Naive thymus-derived CD4-positive, alpha-beta T cell (primary cell): ENCODE data around the gene GSTO2. TPM values are rescaled to one million over a fixed set of nuclear protein-coding genes. Genes with fewer than 3 reads are reported as not detected.

Source experiments
- ATAC-seq: fragments of 150-1000 bp; cut with Tn5 transposase; 2 replicates; pipeline ENCODE4 v1.10.0; 2021; ENCODE audit warnings: mild to moderate bottlenecking, moderate library complexity
- CTCF ChIA-PET: fragments of 350-600 bp; sonication (Branson Sonifier 250); formaldehyde crosslinking; loops from one replicate; lab custom pipeline; 2021; ENCODE audit warnings: antibody characterized with exemption; lab: Charles Lee
- POLR2A ChIA-PET: fragments of 350-600 bp; sonication (Branson Sonifier 250); formaldehyde crosslinking; loops from one replicate; lab custom pipeline; 2021; ENCODE audit warnings: antibody characterized with exemption, inconsistent platforms; lab: Charles Lee
- DNase-seq, 9 donors: peaks; one replicate each; pipeline versions ENCODE4 v3.0.0 to v3.0.0-alpha.2; 2020 to 2022; ENCODE audit warnings: mixed read lengths in 1 of 9
- H3K27ac ChIP-seq: one replicate; pipeline ENCODE4 v1.7.0; 2013; ENCODE audit warnings: mild to moderate bottlenecking, low read depth, low read length, moderate library complexity
- H3K27me3 ChIP-seq, 2 donors: one replicate each; pipeline ENCODE4 v1.7.0; 2013; ENCODE audit warnings: low read length in 2 of 2, mild to moderate bottlenecking in 2 of 2, moderate library complexity in 2 of 2; ENCODE audit not compliant: control insufficient read depth in 2 of 2, insufficient read depth in 2 of 2
- H3K36me3 ChIP-seq, 3 experiments: 1 replicate in 2 of 3; 2 replicates in 1 of 3; pipeline ENCODE4 v1.7.0; 2013; ENCODE audit warnings: low read length in 3 of 3, mild to moderate bottlenecking in 3 of 3, moderate library complexity in 1 of 3; ENCODE audit not compliant: insufficient read depth in 3 of 3, control insufficient read depth in 2 of 3
- H3K4me1 ChIP-seq, 2 donors: one replicate each; pipeline ENCODE4 v1.7.0; 2013; ENCODE audit warnings: low read length in 2 of 2, mild to moderate bottlenecking in 2 of 2, moderate library complexity in 1 of 2; ENCODE audit not compliant: control insufficient read depth in 2 of 2, insufficient read depth in 2 of 2
- H3K4me3 ChIP-seq: 2 replicates; pipeline ENCODE4 v1.7.0; 2013; ENCODE audit warnings: mild to moderate bottlenecking, low read length
- H3K9me3 ChIP-seq, 3 experiments: 1 replicate in 2 of 3; 2 replicates in 1 of 3; pipeline ENCODE4 v1.7.0; 2013; ENCODE audit warnings: low read length in 3 of 3; ENCODE audit not compliant: control insufficient read depth in 2 of 3
- H3K27ac Mint-ChIP-seq, 9 donors: one replicate each; pipeline ENCODE4 v1.8.0; 2020 to 2022; ENCODE audit warnings: mixed read lengths in 9 of 9, mild to moderate bottlenecking in 8 of 9, moderate library complexity in 5 of 9, inconsistent platforms in 2 of 9
- H3K27me3 Mint-ChIP-seq, 5 donors: one replicate each; pipeline ENCODE4 v1.8.0; 2021 to 2022; ENCODE audit warnings: mixed read lengths in 5 of 5, mild to moderate bottlenecking in 1 of 5
- H3K36me3 Mint-ChIP-seq, 5 donors: one replicate each; pipeline ENCODE4 v1.8.0; 2020 to 2022; ENCODE audit warnings: mixed read lengths in 5 of 5, mild to moderate bottlenecking in 3 of 5, inconsistent platforms in 1 of 5
- H3K4me1 Mint-ChIP-seq, 7 donors: one replicate each; pipeline ENCODE4 v1.8.0; 2020 to 2022; ENCODE audit warnings: mixed read lengths in 7 of 7, mild to moderate bottlenecking in 3 of 7, inconsistent platforms in 1 of 7
- H3K4me3 Mint-ChIP-seq, 10 donors: one replicate each; pipeline ENCODE4 v1.8.0; 2020 to 2022; ENCODE audit warnings: mild to moderate bottlenecking in 10 of 10, mixed read lengths in 10 of 10, moderate library complexity in 6 of 10, inconsistent platforms in 2 of 10
- H3K9me3 Mint-ChIP-seq, 11 donors: one replicate each; pipeline ENCODE4 v1.8.0; 2020 to 2022; ENCODE audit warnings: mixed read lengths in 11 of 11, mild to moderate bottlenecking in 4 of 11, inconsistent platforms in 1 of 11, moderate library complexity in 1 of 11
- intact Hi-C, 2 donors: fragments of 100-400 bp; cut with micrococcal nuclease; formaldehyde crosslinking; loops; one replicate each; pipeline ENCODE4 v1.15.1; 2023
- polyA plus RNA-seq, 2 donors: library from polyadenylated mRNA; unstranded; fragments of 300-500 nt; fragmentation: Illumina TruSeq; gene quantifications; one replicate each; pipeline ENCODE4 v1.2.3, GENCODE V29; 2021
- total RNA-seq, 6 experiments: library from RNA in 5 of 6; stranded (reverse) in 5 of 6; gene quantifications; 1 replicate in 5 of 6; 2 replicates in 1 of 6; pipeline ENCODE4 v1.2.3 and lab custom pipeline; 2021 to 2026

GSTO2 gene
- total RNA-seq (1 to 10 TPM; 1.1 to 2.5 (median 1.4) TPM), polyA plus RNA-seq (1 to 10 TPM; 1.0 to 1.3 TPM), total RNA-seq (lab: John Stamatoyannopoulos, UW) (2.6 reads per million, percentile 13 among the genes with 10 or more reads in this experiment)

GRCh38 chr10:104268713-104269645, at the start of gene GSTO2:
TSS of gene GSTO2 (plus strand) at chr10:104269184. CDS start at chr10:104274916, 5,732 bp downstream.
- Mint-ChIP-seq H3K4me1 (peaks cover 25 to 55% (median 49%) of the 10 kb centered on the region in 7 donors), H3K27ac (peak within 1 kb of the TSS; percentile 85 to 98 (median 96)), H3K9me3 (no peaks in the 10 kb centered on the region), H3K27me3 (no peaks in the 10 kb centered on the region), H3K36me3 (peaks cover 10 to 28% (median 25%) of the 10 kb centered on the region in 5 donors), H3K4me3 (peak within 1 kb of the TSS; percentile 87 to 98 (median 94))
- intact Hi-C loops, result loop anchor here (1.0 to 10.0 kb wide), 14 partner anchors 9 to 1624 kb away; partner anchors contain the start of genes CFAP43 (in 2 of the 2), CFAP58 (in 2 of the 2), ITPRIP (in 2 of the 2) and STN1 (in 2 of the 2)
- Histone ChIP-seq H3K4me1 (peaks cover 23 to 25% of the 10 kb centered on the region in 2 donors), H3K9me3 (no peaks in the 10 kb centered on the region), H3K4me3 (peak within 1 kb of the TSS; percentile 77), H3K27me3 (no peaks in the 10 kb centered on the region), H3K27ac (peak within 1 kb of the TSS; percentile 93), H3K36me3 (peaks cover 0 to 16% (median 0%) of the 10 kb centered on the region in 3 experiments)
- ChIA-PET CTCF (interaction anchor here (0.6 to 0.9 kb wide), 2 partner anchors 13 to 83 kb away, joined by 4 to 9 read pairs; no protein-coding TSS in a partner anchor), POLR2A (interaction anchor here (0.7 to 6.6 kb wide), 7 partner anchors 14 to 147 kb away, joined by 3 to 68 read pairs (median 3); partner anchors contain the start of genes CFAP58, GSTO1, ITPRIP and SFR1)
- DNase-seq, result peak; percentile 87 to 99 (median 98)
- peak; percentile 97 for ATAC-seq

DNA sequence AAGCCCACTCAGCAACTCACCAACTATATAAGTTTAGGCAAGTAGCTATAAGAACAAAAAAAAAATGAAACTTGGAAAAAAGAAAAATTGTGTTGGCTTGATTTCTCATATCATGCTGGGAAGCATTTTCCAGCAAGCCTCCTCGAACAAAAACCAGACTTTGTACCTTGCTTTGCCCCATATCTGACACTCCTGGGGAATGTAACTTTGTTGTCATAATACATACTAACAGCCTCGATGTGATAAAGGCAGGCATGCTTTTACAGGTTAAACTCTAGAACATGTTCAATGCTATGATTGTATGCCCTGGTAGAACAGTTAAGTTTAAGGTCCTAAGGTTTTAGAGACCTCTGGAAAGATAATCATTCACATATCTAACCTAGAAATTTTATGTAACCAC, 48.5 kb upstream of the GSTO2 start:
- Histone ChIP-seq H3K4me1 (no peaks in the 10 kb centered on the region), H3K27ac (no peak overlapping the region), H3K9me3 (no peaks in the 10 kb centered on the region), H3K4me3 (no peak overlapping the region), H3K27me3 (peaks cover 0 to 3% of the 10 kb centered on the region in 2 donors), H3K36me3 (no peaks in the 10 kb centered on the region)
- H3K27me3 Mint-ChIP-seq, result peaks cover 5 to 38% (median 22%) of the 10 kb centered on the region in 5 donors
- intact Hi-C loops, result no loop called here
- ATAC-seq (no peak), DNase-seq (no peak)
- no peak overlapping the region for H3K27ac Mint-ChIP-seq
- H3K9me3 Mint-ChIP-seq, result no peaks in the 10 kb centered on the region
- H3K36me3 Mint-ChIP-seq, result no peaks in the 10 kb centered on the region
- H3K4me3 Mint-ChIP-seq, result no peak overlapping the region
- CTCF ChIA-PET, result no interaction called here
- H3K4me1 Mint-ChIP-seq, result peaks cover 0 to 5% (median 0%) of the 10 kb centered on the region in 7 donors
- POLR2A ChIA-PET, result no interaction called here

GRCh38 chr10:104223304-104223703, 45.7 kb upstream of the GSTO2 start:
- ChIA-PET POLR2A (no interaction called here), CTCF (no interaction called here)

GRCh38 chr10:104230490-104230889, 38.5 kb upstream of the GSTO2 start:
- Mint-ChIP-seq H3K4me3 (peak overlapping the region in 1 of 10 donors; percentile 19), H3K9me3 (peaks cover 0 to 9% (median 1%) of the 10 kb centered on the region in 11 donors), H3K4me1 (peaks cover 6 to 18% (median 13%) of the 10 kb centered on the region in 7 donors), H3K27me3 (peaks cover 0 to 53% (median 16%) of the 10 kb centered on the region in 5 donors), H3K27ac (no peak overlapping the region), H3K36me3 (peaks cover 0 to 3% (median 0%) of the 10 kb centered on the region in 5 donors)
- Histone ChIP-seq H3K4me3 (no peak overlapping the region), H3K27me3 (peaks cover 0 to 7% of the 10 kb centered on the region in 2 donors), H3K9me3 (no peaks in the 10 kb centered on the region), H3K27ac (no peak overlapping the region), H3K4me1 (peaks cover 0 to 6% of the 10 kb centered on the region in 2 donors), H3K36me3 (no peaks in the 10 kb centered on the region)
- no peak for DNase-seq
- ChIA-PET CTCF (no interaction called here), POLR2A (no interaction called here)
- intact Hi-C loops, result loop anchor here (5.0 to 10.0 kb wide), 3 partner anchors 316 to 1728 kb away; partner anchors contain the start of genes ACTR1A (in 1 of the 2), BORCS7 (in 1 of the 2), STN1 (in 1 of the 2) and SUFU (in 1 of the 2)
- ATAC-seq, result no peak

More at GRCh38 chr10:104223304-104223703, 45.7 kb upstream of the GSTO2 start:
- Histone ChIP-seq H3K36me3 (no peaks in the 10 kb centered on the region), H3K4me3 (no peak overlapping the region), H3K4me1 (no peaks in the 10 kb centered on the region), H3K27me3 (no peaks in the 10 kb centered on the region), H3K9me3 (no peaks in the 10 kb centered on the region), H3K27ac (no peak overlapping the region)
- peaks cover 0 to 5% (median 0%) of the 10 kb centered on the region in 7 donors for H3K4me1 Mint-ChIP-seq
- H3K4me3 Mint-ChIP-seq, result no peak overlapping the region
- peaks cover 5 to 51% (median 22%) of the 10 kb centered on the region in 5 donors for H3K27me3 Mint-ChIP-seq
- intact Hi-C loops, result no loop called here
- no peak overlapping the region for H3K27ac Mint-ChIP-seq
- DNase-seq (no peak), ATAC-seq (no peak)
- no peaks in the 10 kb centered on the region for H3K36me3 Mint-ChIP-seq
- no peaks in the 10 kb centered on the region for H3K9me3 Mint-ChIP-seq

DNA sequence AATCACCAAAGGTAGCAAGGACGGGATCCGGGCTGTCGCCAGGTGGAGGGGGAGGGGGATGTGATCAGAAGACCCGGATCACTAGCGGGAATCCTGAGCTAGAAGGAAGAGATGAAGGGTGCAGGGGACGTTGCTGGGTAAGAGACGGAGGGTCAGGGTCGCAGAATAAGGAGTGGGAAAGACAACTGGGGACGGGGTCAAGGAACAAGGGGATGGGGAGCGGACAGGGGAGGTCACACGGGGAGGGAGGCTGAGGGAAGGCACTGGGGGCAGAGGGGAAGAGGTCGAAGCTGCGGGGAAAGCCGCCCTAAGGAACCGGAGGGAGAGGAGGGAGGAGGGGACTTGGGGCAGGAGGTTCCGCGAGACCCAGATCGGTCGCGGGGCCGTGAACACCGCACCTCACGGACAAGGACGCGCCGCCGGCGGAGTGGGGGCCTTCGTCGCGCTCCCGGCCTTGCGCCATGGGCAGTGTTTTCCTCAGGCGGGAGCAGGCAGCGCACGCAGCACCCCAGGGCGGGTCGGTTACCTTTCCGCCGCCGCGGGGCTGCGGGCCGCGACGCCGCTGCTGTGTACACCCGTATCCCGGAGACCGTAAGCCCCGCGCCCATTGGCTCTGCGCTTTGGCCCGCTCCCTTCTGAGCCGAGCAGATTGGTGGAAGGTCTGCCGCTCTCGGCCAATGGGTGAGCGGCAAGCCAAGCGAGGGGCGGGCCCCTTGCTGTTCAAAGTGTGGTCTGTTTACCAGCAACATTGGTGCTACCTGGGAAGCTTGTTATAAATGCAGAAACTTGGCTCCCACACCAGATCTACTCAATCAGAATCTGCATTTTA, 37.0 kb upstream of the GSTO2 start, which contains the start of gene CFAP43:
TSS of gene CFAP43 (minus strand) at position 581 of the 829 bp plus-strand sequence. CDS start at position 463, 118 bp downstream.
- H3K9me3 ChIP-seq, result no peaks in the 10 kb centered on the region
- peak within 1 kb of the TSS; percentile 74 for H3K4me3 ChIP-seq
- Mint-ChIP-seq H3K4me3 (peak within 1 kb of the TSS; percentile 84 to 95 (median 91)), H3K9me3 (peaks cover 0 to 18% (median 3%) of the 10 kb centered on the region in 11 donors), H3K27me3 (peaks cover 10 to 58% (median 19%) of the 10 kb centered on the region in 5 donors), H3K27ac (peak within 1 kb of the TSS; percentile 63 to 95 (median 86)), H3K36me3 (peaks cover 0 to 3% (median 0%) of the 10 kb centered on the region in 5 donors), H3K4me1 (peaks cover 6 to 18% (median 13%) of the 10 kb centered on the region in 7 donors)
- peaks cover 0 to 6% of the 10 kb centered on the region in 2 donors for H3K4me1 ChIP-seq
- no peaks in the 10 kb centered on the region for H3K36me3 ChIP-seq
- ChIA-PET CTCF (interaction anchor here (2.2 kb wide), 1 partner anchor 43 kb away, joined by 6 read pairs; no protein-coding TSS in a partner anchor), POLR2A (interaction anchor here (0.6 to 2.0 kb wide), 2 partner anchors 11 to 23 kb away, joined by 4 to 6 read pairs; partner anchors contain the start of gene GSTO1)
- intact Hi-C loops, result loop anchor here (1.0 to 10.0 kb wide), 11 partner anchors 15 to 1730 kb away; partner anchors contain the start of genes CFAP58 (in 2 of the 2), GSTO2 (in 2 of the 2), STN1 (in 2 of the 2) and ACTR1A (in 1 of the 2)
- peak within 1 kb of the TSS; percentile 44 for H3K27ac ChIP-seq
- DNase-seq (peak; percentile 99 to 100 (median 99)), ATAC-seq (peak; percentile 100)
- H3K27me3 ChIP-seq, result peaks cover 0 to 7% of the 10 kb centered on the region in 2 donors
